A673 (cell line): ENCODE data around the gene KCNMA1. TPM values are rescaled to one million over a fixed set of nuclear protein-coding genes. Genes with fewer than 3 reads are reported as not detected.

Source experiments
- BruUV-seq: library from RNA; stranded (reverse); fragments of 400-500 nt; replicated peaks from 2 replicates; lab custom pipeline; 2021; lab: Mats Ljungman, UMichigan
- CTCF ChIA-PET: fragments of 300-600 bp; sonication (Branson Sonifier 250); formaldehyde crosslinking; loops from one replicate; lab custom pipeline; 2022; ENCODE audit warnings: antibody characterized with exemption; lab: Charles Lee
- POLR2A ChIA-PET: fragments of 300-600 bp; sonication (Branson Sonifier 250); formaldehyde crosslinking; loops from one replicate; lab custom pipeline; 2022; ENCODE audit warnings: antibody characterized with exemption; ENCODE audit not compliant: low non-redundant PET; lab: Charles Lee
- DNase-seq: peaks from one replicate; pipeline ENCODE4 v3.0.0-alpha.2; 2015; ENCODE audit warnings: low spot score
- H3K27ac ChIP-seq: fragments of 200-600 bp; sonication (generic); 2 replicates; pipeline ENCODE4 v1.5.1; 2016; ENCODE audit warnings: mixed run types, low read depth, mild to moderate bottlenecking, mixed read lengths, antibody characterized with exemption, low read length; ENCODE audit not compliant: poor library complexity, severe bottlenecking
- H3K27me3 ChIP-seq: fragments of 200-600 bp; sonication (generic); replicated peaks from 2 replicates; pipeline ENCODE4 v1.6.1; 2017; ENCODE audit warnings: mixed run types, low read depth, mild to moderate bottlenecking, mixed read lengths, antibody characterized with exemption, low read length; ENCODE audit not compliant: insufficient read depth, poor library complexity
- H3K36me3 ChIP-seq: fragments of 200-600 bp; sonication (generic); 2 replicates; pipeline ENCODE4 v1.6.1; 2016; ENCODE audit warnings: mixed run types, mild to moderate bottlenecking, mixed read lengths, antibody characterized with exemption, low read length; ENCODE audit not compliant: insufficient read depth, poor library complexity, severe bottlenecking
- H3K4me1 ChIP-seq: fragments of 200-600 bp; sonication (generic); 2 replicates; pipeline ENCODE4 v1.6.1; 2017; ENCODE audit warnings: mixed run types, mild to moderate bottlenecking, mixed read lengths, antibody characterized with exemption, low read length; ENCODE audit not compliant: insufficient read depth, poor library complexity, severe bottlenecking
- H3K4me3 ChIP-seq: fragments of 200-600 bp; sonication (generic); 2 replicates; pipeline ENCODE4 v1.5.1; 2016; ENCODE audit warnings: low read depth, mixed run types, mild to moderate bottlenecking, mixed read lengths, low read length; ENCODE audit not compliant: poor library complexity, severe bottlenecking
- H3K9me3 ChIP-seq: fragments of 200-600 bp; sonication (generic); 2 replicates; pipeline ENCODE4 v1.6.1; 2016; ENCODE audit warnings: mixed run types, low read depth, mild to moderate bottlenecking, mixed read lengths, antibody characterized with exemption, low read length; ENCODE audit not compliant: poor library complexity, severe bottlenecking
- EZH2 ChIP-seq: fragments of 200-600 bp; sonication (generic); IDR thresholded peaks from 2 replicates; pipeline ENCODE4 v1.6.1; 2017; ENCODE audit warnings: borderline replicate concordance, low read depth, mild to moderate bottlenecking, mixed read lengths, antibody characterized with exemption, low read length; ENCODE audit not compliant: poor library complexity, severe bottlenecking
- intact Hi-C: fragments of 100-400 bp; cut with micrococcal nuclease; formaldehyde crosslinking; loops from one replicate; pipeline ENCODE4 v1.10.0; 2022; ENCODE audit not compliant: unreplicated experiment
- total RNA-seq: library from RNA; stranded (reverse); gene quantifications from 2 replicates; pipeline ENCODE4 v1.2.3, GENCODE V29; 2021
- TF ChIP-seq, protein P1 (sequence below): fragments of 300-800, 200-600 bp; sonication (generic); conservative IDR thresholded peaks from 2 replicates; pipeline ENCODE4 v1.5.1; 2017; ENCODE audit warnings: low read depth, mild to moderate bottlenecking, antibody characterized with exemption, low read length, moderate library complexity, mixed read lengths

KCNMA1 gene
- total RNA-seq, 1 experiment from 2014 or later, result 0.84 TPM

GRCh38 chr10:77417806-77418640 lies 219.6 kb downstream of the KCNMA1 start:
- Histone ChIP-seq H3K9me3 (no peaks in the 10 kb centered on the region), H3K4me1 (no peaks in the 10 kb centered on the region), H3K27ac (no peak overlapping the region), H3K36me3 (no peaks in the 10 kb centered on the region), H3K4me3 (no peak overlapping the region), H3K27me3 (peaks cover 4% of the 10 kb centered on the region)
- BruUV-seq, result no TSS peak
- intact Hi-C loops, result no loop called here
- CTCF ChIA-PET, result no interaction called here
- POLR2A ChIA-PET, result no interaction called here
- no peak for DNase-seq
- TF ChIP-seq, protein P1, sequence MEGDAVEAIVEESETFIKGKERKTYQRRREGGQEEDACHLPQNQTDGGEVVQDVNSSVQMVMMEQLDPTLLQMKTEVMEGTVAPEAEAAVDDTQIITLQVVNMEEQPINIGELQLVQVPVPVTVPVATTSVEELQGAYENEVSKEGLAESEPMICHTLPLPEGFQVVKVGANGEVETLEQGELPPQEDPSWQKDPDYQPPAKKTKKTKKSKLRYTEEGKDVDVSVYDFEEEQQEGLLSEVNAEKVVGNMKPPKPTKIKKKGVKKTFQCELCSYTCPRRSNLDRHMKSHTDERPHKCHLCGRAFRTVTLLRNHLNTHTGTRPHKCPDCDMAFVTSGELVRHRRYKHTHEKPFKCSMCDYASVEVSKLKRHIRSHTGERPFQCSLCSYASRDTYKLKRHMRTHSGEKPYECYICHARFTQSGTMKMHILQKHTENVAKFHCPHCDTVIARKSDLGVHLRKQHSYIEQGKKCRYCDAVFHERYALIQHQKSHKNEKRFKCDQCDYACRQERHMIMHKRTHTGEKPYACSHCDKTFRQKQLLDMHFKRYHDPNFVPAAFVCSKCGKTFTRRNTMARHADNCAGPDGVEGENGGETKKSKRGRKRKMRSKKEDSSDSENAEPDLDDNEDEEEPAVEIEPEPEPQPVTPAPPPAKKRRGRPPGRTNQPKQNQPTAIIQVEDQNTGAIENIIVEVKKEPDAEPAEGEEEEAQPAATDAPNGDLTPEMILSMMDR, result no peak
- no peak for TF ChIP-seq EZH2

GRCh38 chr10:77417359-77417758 lies 220.2 kb downstream of the KCNMA1 start:
- Histone ChIP-seq H3K4me3 (no peak overlapping the region), H3K27ac (no peak overlapping the region), H3K4me1 (no peaks in the 10 kb centered on the region), H3K36me3 (no peaks in the 10 kb centered on the region), H3K9me3 (no peaks in the 10 kb centered on the region), H3K27me3 (no peaks in the 10 kb centered on the region)
- TF ChIP-seq EZH2, result no peak
- TF ChIP-seq, protein P1, result no peak
- intact Hi-C loops, result no loop called here
- POLR2A ChIA-PET, result no interaction called here
- no TSS peak for BruUV-seq
- no peak for DNase-seq
- CTCF ChIA-PET, result no interaction called here

DNA sequence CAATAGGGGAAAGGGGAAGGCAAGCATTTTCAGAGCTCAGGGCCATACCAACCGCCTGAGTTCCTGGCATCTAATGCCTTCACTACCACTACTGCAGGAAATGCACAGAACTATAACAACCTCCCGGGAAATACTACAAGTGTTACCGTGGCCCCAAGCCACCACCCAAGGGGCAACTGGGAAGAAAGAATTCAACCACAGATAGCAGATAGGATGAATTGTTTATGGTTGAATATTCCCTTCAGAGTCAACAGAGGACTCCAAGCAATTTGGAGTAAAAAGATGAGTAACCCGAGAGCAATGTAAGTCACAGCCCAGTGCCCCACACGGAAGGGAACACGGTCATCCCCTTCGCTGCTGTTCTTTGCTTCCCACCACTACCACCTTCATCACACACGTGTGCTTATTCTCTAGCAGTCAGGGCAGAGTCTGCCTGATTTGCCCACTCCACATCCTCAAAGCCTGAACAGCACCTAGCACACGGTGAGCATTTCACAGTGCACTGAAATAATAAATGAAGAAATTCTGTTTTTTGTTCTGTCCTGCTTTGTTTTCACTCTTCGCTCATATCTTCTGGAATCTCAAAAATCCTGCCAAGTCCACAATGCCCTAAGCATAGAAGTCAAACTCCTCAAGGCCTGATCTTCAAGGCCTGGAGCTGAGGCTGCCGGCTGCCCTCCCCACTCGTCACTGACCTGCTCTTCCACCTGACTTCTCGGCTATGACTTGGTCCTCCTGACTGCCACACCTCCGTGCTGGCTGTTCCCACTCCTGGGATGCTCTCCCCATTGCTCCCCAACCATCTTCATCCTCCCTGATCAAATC lies 221.1 kb downstream of the KCNMA1 start:
- Histone ChIP-seq H3K9me3 (no peaks in the 10 kb centered on the region), H3K4me1 (no peaks in the 10 kb centered on the region), H3K4me3 (no peak overlapping the region), H3K27me3 (no peaks in the 10 kb centered on the region), H3K27ac (no peak overlapping the region), H3K36me3 (no peaks in the 10 kb centered on the region)
- POLR2A ChIA-PET, result no interaction called here
- CTCF ChIA-PET, result no interaction called here
- BruUV-seq, result no TSS peak
- intact Hi-C loops, result no loop called here
- DNase-seq, result no peak
- TF ChIP-seq, protein P1, result no peak
- no peak for TF ChIP-seq EZH2
